ENCODE data around the gene PROSER1.

DNA sequence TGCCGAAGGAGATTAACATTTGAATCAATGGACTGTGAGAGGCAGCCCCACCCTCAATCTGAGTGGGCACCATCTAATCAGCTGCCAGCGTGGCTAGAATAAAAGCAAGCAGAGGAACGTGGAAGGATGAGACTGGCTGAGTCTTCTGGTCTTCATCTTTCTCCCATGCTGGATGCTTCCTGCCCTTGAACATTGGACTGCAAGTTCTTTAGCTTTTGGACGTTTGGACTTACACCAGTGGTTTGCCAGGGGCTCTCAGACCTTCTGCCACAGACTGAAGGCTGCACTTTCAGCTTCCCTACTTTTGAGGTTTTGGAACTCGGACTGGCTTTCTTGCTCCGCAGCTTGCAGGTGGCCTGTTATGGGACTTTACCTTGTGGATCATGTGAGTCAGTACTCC, 15.1 kb upstream of the PROSER1 start:
- TF ChIP-seq ZNF274 (IDR thresholded peaks at IDR 0.05; ENCODE audit: low read depth, low read length) (no peak), SUZ12 (IDR thresholded peaks at IDR 0.05; ENCODE audit: extremely low read depth, insufficient read depth, insufficient read length) (no peak), YY1 (IDR thresholded peaks at IDR 0.05; ENCODE audit: insufficient read depth, insufficient read length) (no peak)
